ENCODE data around the gene DNLZ.

GRCh38 chr9:136341769-136342168 lies 21.8 kb downstream of the DNLZ start:
- no peak for TF ChIP-seq CTCF (IDR thresholded peaks at IDR 0.05; ENCODE audit: insufficient read depth, low read length, poor library complexity, severe bottlenecking)
- TF ChIP-seq EZH2phosphoT487 (conservative IDR thresholded peaks at IDR 0.05; ENCODE audit: low read length): no peak
